Raji (cell line): Measurements from ENCODE around the gene RALGPS1.

Source experiments
- POLR2A ChIP-seq: IDR thresholded peaks from 2 replicates; pipeline ENCODE4 v1.6.1; 2011; ENCODE audit warnings: low read depth, low read length, control low read depth; ENCODE audit not compliant: insufficient read depth

Gene RALGPS1

GRCh38 chr9:127035948-127036347 is 121.4 kb downstream of the RALGPS1 start:
- TF ChIP-seq POLR2A, result no peak

- no peak for TF ChIP-seq POLR2A
These were observed 121.9 kb downstream of the RALGPS1 start for GRCh38 chr9:127036437-127036836.

- TF ChIP-seq POLR2A, result no peak
These were observed 123.9 kb downstream of the RALGPS1 start for GRCh38 chr9:127038531-127038930.

GRCh38 chr9:127039492-127039891 is 124.9 kb downstream of the RALGPS1 start:
- TF ChIP-seq POLR2A, result no peak

GRCh38 chr9:127045148-127045547 is 130.6 kb downstream of the RALGPS1 start:
- TF ChIP-seq POLR2A, result no peak

- TF ChIP-seq POLR2A, result no peak
These were observed 133.4 kb downstream of the RALGPS1 start for GRCh38 chr9:127047971-127048370.

GRCh38 chr9:127049044-127049443 is 134.5 kb downstream of the RALGPS1 start:
- TF ChIP-seq POLR2A, result no peak

GRCh38 chr9:127049581-127049980 is 135.0 kb downstream of the RALGPS1 start:
- TF ChIP-seq POLR2A, result no peak

- TF ChIP-seq POLR2A, result no peak
These were observed 135.6 kb downstream of the RALGPS1 start for GRCh38 chr9:127050152-127050551.

GRCh38 chr9:127050591-127051001 is 136.0 kb downstream of the RALGPS1 start:
- TF ChIP-seq POLR2A, result no peak

GRCh38 chr9:127051881-127052595 is 137.5 kb downstream of the RALGPS1 start:
- no peak for TF ChIP-seq POLR2A

GRCh38 chr9:127053057-127053821 is 138.7 kb downstream of the RALGPS1 start:
- no peak for TF ChIP-seq POLR2A

GRCh38 chr9:127053960-127054359 is 139.4 kb downstream of the RALGPS1 start:
- no peak for TF ChIP-seq POLR2A

GRCh38 chr9:127055745-127056402 is 141.3 kb downstream of the RALGPS1 start:
- TF ChIP-seq POLR2A, result no peak

- TF ChIP-seq POLR2A, result no peak
These were observed 141.9 kb downstream of the RALGPS1 start for GRCh38 chr9:127056446-127056845.
